Peyer's patch (tissue), 4 donors: ENCODE results near the gene PTPRU.

Experiments used
- POLR2A ChIP-seq, 2 donors: fragments of 450-650 bp; IDR thresholded peaks; one replicate each; pipeline ENCODE4 v1.5.1; 2017; ENCODE audit warnings: antibody characterized with exemption in 2 of 2, mild to moderate bottlenecking in 2 of 2, moderate library complexity in 2 of 2
- TF ChIP-seq, protein P1 (sequence below), 6 experiments: fragments of 450-650 bp in 4 of 6; fragments of 200-600 bp in 2 of 6; sonication (generic) in 1 of 6; IDR thresholded peaks; one replicate each; pipeline ENCODE4 v1.5.1; 2017 to 2019; ENCODE audit warnings: antibody characterized with exemption in 6 of 6, mild to moderate bottlenecking in 3 of 6, moderate library complexity in 1 of 6

DNA sequence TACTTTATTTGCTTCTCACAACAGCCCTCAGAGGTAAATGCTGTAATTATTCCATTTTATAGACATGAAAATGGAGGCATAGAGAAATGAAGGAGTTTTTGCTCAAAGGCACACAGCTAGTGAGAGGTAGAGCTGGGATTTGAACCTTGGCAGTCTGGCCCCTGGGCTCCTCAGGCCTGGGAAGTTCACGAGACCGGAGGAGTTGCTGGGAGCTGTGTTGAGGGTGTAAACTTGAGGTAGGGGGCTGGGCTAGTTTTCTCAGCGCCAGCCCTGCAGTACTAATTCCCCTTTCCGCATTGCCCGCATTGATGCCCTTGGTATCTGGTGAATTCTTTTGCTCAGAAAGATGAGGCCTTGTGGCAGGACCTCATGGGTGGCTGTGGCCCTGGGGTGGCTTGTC lies 73.3 kb downstream of the PTPRU start:
- no peak for TF ChIP-seq POLR2A (IDR thresholded peaks at IDR 0.05)
- TF ChIP-seq, protein P1, sequence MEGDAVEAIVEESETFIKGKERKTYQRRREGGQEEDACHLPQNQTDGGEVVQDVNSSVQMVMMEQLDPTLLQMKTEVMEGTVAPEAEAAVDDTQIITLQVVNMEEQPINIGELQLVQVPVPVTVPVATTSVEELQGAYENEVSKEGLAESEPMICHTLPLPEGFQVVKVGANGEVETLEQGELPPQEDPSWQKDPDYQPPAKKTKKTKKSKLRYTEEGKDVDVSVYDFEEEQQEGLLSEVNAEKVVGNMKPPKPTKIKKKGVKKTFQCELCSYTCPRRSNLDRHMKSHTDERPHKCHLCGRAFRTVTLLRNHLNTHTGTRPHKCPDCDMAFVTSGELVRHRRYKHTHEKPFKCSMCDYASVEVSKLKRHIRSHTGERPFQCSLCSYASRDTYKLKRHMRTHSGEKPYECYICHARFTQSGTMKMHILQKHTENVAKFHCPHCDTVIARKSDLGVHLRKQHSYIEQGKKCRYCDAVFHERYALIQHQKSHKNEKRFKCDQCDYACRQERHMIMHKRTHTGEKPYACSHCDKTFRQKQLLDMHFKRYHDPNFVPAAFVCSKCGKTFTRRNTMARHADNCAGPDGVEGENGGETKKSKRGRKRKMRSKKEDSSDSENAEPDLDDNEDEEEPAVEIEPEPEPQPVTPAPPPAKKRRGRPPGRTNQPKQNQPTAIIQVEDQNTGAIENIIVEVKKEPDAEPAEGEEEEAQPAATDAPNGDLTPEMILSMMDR (IDR thresholded peaks at IDR 0.05): no peak
